Measurements from ENCODE around the gene TOX2. TPM values are rescaled to one million over a fixed set of nuclear protein-coding genes. Genes with fewer than 3 reads are reported as not detected.

TOX2 gene
- total RNA-seq, 3 donors from 2014 or later (not counting 1 experiment from before 2014, with no cell fraction given) = 0.93 to 1.8 (median 1.2) TPM

GRCh38 chr20:44069203-44070011 is 154.8 kb downstream of the TOX2 start:
- H3K4me1 Mint-ChIP-seq = peaks cover 24 to 38% of the 10 kb centered on the region in 2 donors
- DNase-seq = peak; percentile 53 to 93
- H3K9me3 ChIP-seq (ENCODE audit: control insufficient read depth, insufficient read depth, low read length) = no peaks in the 10 kb centered on the region
- H3K4me1 ChIP-seq (ENCODE audit: control insufficient read depth, insufficient read depth, low read length) = peaks cover 37% of the 10 kb centered on the region
- H3K36me3 ChIP-seq (ENCODE audit: control insufficient read depth, insufficient read depth, low read length) = no peaks in the 10 kb centered on the region
- intact Hi-C loops (cut with micrococcal nuclease) = loop anchor here (1.0 to 5.0 kb wide), 3 partner anchors 42 to 110 kb away; no protein-coding TSS in a partner anchor
- H3K27me3 ChIP-seq (ENCODE audit: control insufficient read depth, insufficient read depth, low read length) = peaks cover 3% of the 10 kb centered on the region
- H3K36me3 Mint-ChIP-seq = no peaks in the 10 kb centered on the region
- no peak for TF ChIP-seq CTCF (IDR thresholded peaks at IDR 0.05)
- H3K27ac ChIP-seq (ENCODE audit: low read length) = peak overlapping the region; percentile 84
- WGBS (ENCODE audit: insufficient coverage) = 2% methylated on average over 26 of the region's 26 CpGs
- peaks cover 34 to 36% of the 10 kb centered on the region in 2 donors for H3K27me3 Mint-ChIP-seq (ENCODE audit: low read depth in 2 of 2)
- ATAC-seq = peak; percentile 75 to 80 (median 77)
- peak overlapping the region; percentile 14 for H3K4me3 ChIP-seq (ENCODE audit: low read length)
- no peaks in the 10 kb centered on the region for H3K9me3 Mint-ChIP-seq
- H3K27ac Mint-ChIP-seq = peak overlapping the region; percentile 82 to 88
- peak overlapping the region; percentile 86 for H3K4me3 Mint-ChIP-seq

DNA sequence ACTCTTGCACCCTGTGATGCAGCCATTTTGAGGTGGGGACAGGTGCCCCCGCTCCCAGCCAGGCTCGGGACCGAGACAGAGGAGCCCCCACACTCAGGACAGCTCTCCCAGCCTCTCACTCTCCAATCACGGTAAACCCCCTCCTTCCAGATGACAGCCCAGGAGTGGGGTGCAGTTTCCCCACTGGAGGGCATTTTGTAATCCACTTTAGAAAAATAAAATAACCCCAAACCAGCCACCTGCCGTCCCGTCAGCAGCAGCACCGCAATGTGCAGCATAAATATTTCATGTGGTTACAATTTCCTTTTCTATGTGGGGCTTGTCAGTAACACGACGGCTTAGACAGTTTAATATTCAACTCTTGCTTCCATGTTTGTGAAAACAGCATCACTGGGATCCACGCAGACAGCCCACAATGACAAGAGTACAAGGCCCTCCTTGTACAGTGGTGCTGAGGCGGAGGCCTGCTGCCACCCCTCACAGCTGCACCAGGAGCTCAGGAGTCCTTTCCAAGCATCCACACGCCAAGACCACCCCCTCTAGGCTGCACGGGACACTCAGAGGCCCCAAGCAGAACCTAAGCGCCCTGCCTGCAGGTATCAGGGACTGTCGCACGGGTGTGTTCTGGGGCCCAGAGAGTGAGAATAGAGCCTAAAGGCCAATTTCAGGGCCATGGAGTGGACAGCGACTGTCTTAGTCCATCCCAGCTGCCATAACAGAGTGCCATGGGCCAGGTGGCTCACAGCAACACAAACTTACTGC is 155.7 kb downstream of the TOX2 start:
- peak overlapping the region; percentile 84 for H3K27ac ChIP-seq (ENCODE audit: low read length)
- intact Hi-C loops (cut with micrococcal nuclease) = loop anchor here (5.0 kb wide), 1 partner anchor 88 kb away; no protein-coding TSS in a partner anchor
- ATAC-seq (peak; percentile 35 to 55 (median 46)), DNase-seq (peak in 1 of 2 donors; percentile 85)
- H3K4me1 ChIP-seq (ENCODE audit: control insufficient read depth, insufficient read depth, low read length) = peaks cover 43% of the 10 kb centered on the region
- peak overlapping the region; percentile 86 for H3K4me3 Mint-ChIP-seq
- TF ChIP-seq CTCF (IDR thresholded peaks at IDR 0.05) = no peak
- H3K36me3 ChIP-seq (ENCODE audit: control insufficient read depth, insufficient read depth, low read length) = no peaks in the 10 kb centered on the region
- H3K9me3 Mint-ChIP-seq = no peaks in the 10 kb centered on the region
- H3K36me3 Mint-ChIP-seq = no peaks in the 10 kb centered on the region
- 34% methylated on average over 17 of the region's 17 CpGs for WGBS (ENCODE audit: insufficient coverage)
- H3K27ac Mint-ChIP-seq = peak overlapping the region; percentile 82 to 88
- no peaks in the 10 kb centered on the region for H3K9me3 ChIP-seq (ENCODE audit: control insufficient read depth, insufficient read depth, low read length)
- peaks cover 43 to 45% of the 10 kb centered on the region in 2 donors for H3K27me3 Mint-ChIP-seq (ENCODE audit: low read depth in 2 of 2)
- H3K4me1 Mint-ChIP-seq = peaks cover 31 to 47% of the 10 kb centered on the region in 2 donors
- peaks cover 3% of the 10 kb centered on the region for H3K27me3 ChIP-seq (ENCODE audit: control insufficient read depth, insufficient read depth, low read length)
- H3K4me3 ChIP-seq (ENCODE audit: low read length) = no peak overlapping the region

GRCh38 chr20:44071057-44071456 is 156.4 kb downstream of the TOX2 start:
- Histone ChIP-seq H3K27ac (ENCODE audit: low read length) (no peak overlapping the region), H3K36me3 (ENCODE audit: control insufficient read depth, insufficient read depth, low read length) (no peaks in the 10 kb centered on the region), H3K4me1 (ENCODE audit: control insufficient read depth, insufficient read depth, low read length) (peaks cover 43% of the 10 kb centered on the region), H3K9me3 (ENCODE audit: control insufficient read depth, insufficient read depth, low read length) (no peaks in the 10 kb centered on the region), H3K4me3 (ENCODE audit: low read length) (no peak overlapping the region), H3K27me3 (ENCODE audit: control insufficient read depth, insufficient read depth, low read length) (peaks cover 3% of the 10 kb centered on the region)
- Mint-ChIP-seq H3K4me1 (peaks cover 31 to 51% of the 10 kb centered on the region in 2 donors), H3K9me3 (no peaks in the 10 kb centered on the region), H3K4me3 (peak overlapping the region; percentile 17), H3K27ac (no peak overlapping the region), H3K27me3 (ENCODE audit: low read depth in 2 of 2) (peaks cover 48 to 50% of the 10 kb centered on the region in 2 donors), H3K36me3 (no peaks in the 10 kb centered on the region)
- ATAC-seq (no peak), DNase-seq (no peak)
- WGBS (ENCODE audit: insufficient coverage) = 89% methylated on average over 10 of the region's 10 CpGs
- TF ChIP-seq CTCF (IDR thresholded peaks at IDR 0.05) = no peak
- intact Hi-C loops (cut with micrococcal nuclease) = loop anchor here (5.0 kb wide), 1 partner anchor 89 kb away; no protein-coding TSS in a partner anchor
